ENCODE data around the gene KAT2B. TPM values are rescaled to one million over a fixed set of nuclear protein-coding genes. Genes with fewer than 3 reads are reported as not detected.
A peak's percentile ranks its signal among the peaks of the same experiment; 100 is the strongest.

KAT2B gene
- total and polyA plus RNA-seq, 2 donors (not counting 1 experiment from before 2014, with no cell fraction given), result 21.7 to 57.5 TPM

DNA sequence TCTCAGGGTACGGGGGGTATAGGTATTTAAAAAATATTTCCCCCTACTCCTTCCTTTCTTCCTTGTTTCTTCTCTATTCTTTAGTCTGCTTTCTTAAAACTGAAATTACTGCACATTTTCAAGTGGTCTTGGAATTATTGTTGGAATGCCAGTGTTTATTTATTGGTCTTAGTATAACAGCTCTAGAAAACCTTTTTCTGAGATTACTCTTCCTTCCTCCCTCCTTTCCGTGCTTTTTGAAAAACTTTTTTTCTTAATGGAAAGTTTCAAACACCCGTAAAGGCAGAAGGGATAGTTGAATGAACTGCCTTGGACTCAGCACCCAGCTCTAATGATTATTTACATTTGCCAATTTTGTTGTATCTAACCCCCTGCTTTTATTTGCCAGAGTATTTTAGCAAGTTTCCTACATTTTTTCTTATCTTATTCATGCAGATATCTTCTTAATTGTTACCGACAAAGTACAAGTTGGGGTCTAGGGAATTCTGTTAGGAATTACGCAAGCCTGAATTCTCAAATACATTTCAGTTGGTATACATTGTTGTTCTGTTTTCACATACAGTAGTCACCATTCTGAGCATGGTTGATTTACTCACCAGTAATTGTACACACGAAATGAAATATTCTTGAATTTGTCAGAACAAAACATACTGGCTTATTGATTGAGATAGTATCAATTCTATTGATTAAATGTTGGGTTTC lies 36.2 kb downstream of the KAT2B start:
- CTCF ChIA-PET, result no interaction called here
- Mint-ChIP-seq H3K4me1 (peaks cover 8% of the 10 kb centered on the region), H3K4me3 (no peak overlapping the region), H3K27me3 (no peaks in the 10 kb centered on the region), H3K27ac (peak overlapping the region; percentile 11), H3K9me3 (ENCODE audit: insufficient read depth) (no peaks in the 10 kb centered on the region)
- Histone ChIP-seq H4K20me1 (ENCODE audit: control insufficient read depth, insufficient read depth, low read length, poor library complexity, severe bottlenecking) (peaks cover 11% of the 10 kb centered on the region), H3K27me3 (replicated peaks in 1 of 4; ENCODE audit: control extremely low read depth in 1 of 4, control insufficient read depth in 3 of 4, insufficient read depth in 4 of 4, low read length in 3 of 4) (no peaks in the 10 kb centered on the region), H3K4me1 (ENCODE audit: control insufficient read depth in 2 of 2, insufficient read depth in 2 of 2, low read length in 2 of 2) (peaks cover 7 to 11% of the 10 kb centered on the region in 2 donors), H3K36me3 (replicated peaks in 1 of 2; ENCODE audit: control extremely low read depth in 1 of 2, control insufficient read depth in 1 of 2, extremely low read depth in 1 of 2, insufficient read depth in 2 of 2, low read length in 1 of 2) (peaks cover 16 to 45% of the 10 kb centered on the region in 2 experiments), H2AFZ (ENCODE audit: insufficient read depth, low read depth, low read length, poor library complexity, severe bottlenecking) (no peak overlapping the region), H3K9me3 (ENCODE audit: control extremely low read depth in 1 of 3, control insufficient read depth in 2 of 3, insufficient read depth in 1 of 3, low read length in 2 of 3) (no peaks in the 10 kb centered on the region), H3K4me3 (ENCODE audit: control extremely low read depth in 1 of 5, extremely low read depth in 1 of 5, insufficient read depth in 1 of 5, low read depth in 2 of 5, low read length in 4 of 5) (no peak overlapping the region), H3K79me2 (ENCODE audit: control insufficient read depth, insufficient read depth, low read length) (peaks cover 8% of the 10 kb centered on the region), H3K9ac (ENCODE audit: low read length) (no peak overlapping the region), H3K4me2 (replicated peaks; ENCODE audit: low read depth, low read length, poor library complexity, severe bottlenecking) (no peak overlapping the region), H3K27ac (ENCODE audit: low read length in 2 of 2) (no peak overlapping the region)
- intact Hi-C loops (cut with micrococcal nuclease), result no loop called here
- no CpG with 5 or more reads among the region's 6 CpGs for WGBS (ENCODE audit: insufficient coverage)
- TF ChIP-seq EZH2 (IDR thresholded peaks at IDR 0.05; ENCODE audit: borderline replicate concordance, insufficient read depth, low read depth, low read length, poor library complexity, severe bottlenecking) (no peak), CTCF (IDR thresholded peaks at IDR 0.05) (no peak)
- DNase-seq, result no peak
- no peak for ATAC-seq (ENCODE audit: low read depth)
- POLR2A ChIA-PET, result no interaction called here

- Mint-ChIP-seq H3K4me3 (no peak overlapping the region), H3K9me3 (ENCODE audit: insufficient read depth) (no peaks in the 10 kb centered on the region), H3K27me3 (no peaks in the 10 kb centered on the region), H3K4me1 (peaks cover 8% of the 10 kb centered on the region), H3K27ac (no peak overlapping the region)
- Histone ChIP-seq H3K9me3 (ENCODE audit: control extremely low read depth in 1 of 3, control insufficient read depth in 2 of 3, insufficient read depth in 1 of 3, low read length in 2 of 3) (no peaks in the 10 kb centered on the region), H3K9ac (ENCODE audit: low read length) (no peak overlapping the region), H3K4me1 (ENCODE audit: control insufficient read depth in 2 of 2, insufficient read depth in 2 of 2, low read length in 2 of 2) (peaks cover 7 to 11% of the 10 kb centered on the region in 2 donors), H3K27me3 (replicated peaks in 1 of 4; ENCODE audit: control extremely low read depth in 1 of 4, control insufficient read depth in 3 of 4, insufficient read depth in 4 of 4, low read length in 3 of 4) (no peaks in the 10 kb centered on the region), H3K4me3 (ENCODE audit: control extremely low read depth in 1 of 5, extremely low read depth in 1 of 5, insufficient read depth in 1 of 5, low read depth in 2 of 5, low read length in 4 of 5) (no peak overlapping the region), H3K4me2 (replicated peaks; ENCODE audit: low read depth, low read length, poor library complexity, severe bottlenecking) (no peak overlapping the region), H3K79me2 (ENCODE audit: control insufficient read depth, insufficient read depth, low read length) (peaks cover 8% of the 10 kb centered on the region), H2AFZ (ENCODE audit: insufficient read depth, low read depth, low read length, poor library complexity, severe bottlenecking) (no peak overlapping the region), H3K27ac (ENCODE audit: low read length in 2 of 2) (no peak overlapping the region), H4K20me1 (ENCODE audit: control insufficient read depth, insufficient read depth, low read length, poor library complexity, severe bottlenecking) (peaks cover 6% of the 10 kb centered on the region), H3K36me3 (replicated peaks in 1 of 2; ENCODE audit: control extremely low read depth in 1 of 2, control insufficient read depth in 1 of 2, extremely low read depth in 1 of 2, insufficient read depth in 2 of 2, low read length in 1 of 2) (peaks cover 14 to 41% of the 10 kb centered on the region in 2 experiments)
- ATAC-seq (ENCODE audit: low read depth) (no peak), DNase-seq (no peak)
- TF ChIP-seq EZH2 (IDR thresholded peaks at IDR 0.05; ENCODE audit: borderline replicate concordance, insufficient read depth, low read depth, low read length, poor library complexity, severe bottlenecking) (no peak), CTCF (IDR thresholded peaks at IDR 0.05) (no peak)
- 50% methylated on average over 1 of the region's 1 CpG for WGBS (ENCODE audit: insufficient coverage)
- intact Hi-C loops (cut with micrococcal nuclease), result no loop called here
- POLR2A ChIA-PET, result no interaction called here
- CTCF ChIA-PET, result no interaction called here
Observed at GRCh38 chr3:20077068-20077467, 36.8 kb downstream of the KAT2B start.

Measured in B cell (primary cell).